PC-3 (cell line): ENCODE results near the gene KRT24.

Source experiments
- CTCF ChIP-seq: fragments of 300-600 bp; sonication (generic); conservative IDR thresholded peaks from 2 replicates; pipeline ENCODE4 v1.5.1; 2017; ENCODE audit warnings: antibody characterized with exemption, low read depth, mild to moderate bottlenecking, low read length
- EZH2 ChIP-seq: fragments of 300-600 bp; sonication (generic); IDR thresholded peaks from one replicate; pipeline ENCODE4 v1.6.1; 2017; ENCODE audit warnings: antibody characterized with exemption, mild to moderate bottlenecking, low read length; ENCODE audit not compliant: unreplicated experiment

GRCh38 chr17:40703652-40704051 is at the start of gene KRT24:
- TF ChIP-seq CTCF = no peak
- no peak for TF ChIP-seq EZH2
